Measurements from ENCODE around the gene LRCH1. TPM values are rescaled to one million over a fixed set of nuclear protein-coding genes. Genes with fewer than 3 reads are reported as not detected.

The LRCH1 gene
- total RNA-seq, 2 experiments from 2014 or later: 16.7 to 27.8 TPM

DNA sequence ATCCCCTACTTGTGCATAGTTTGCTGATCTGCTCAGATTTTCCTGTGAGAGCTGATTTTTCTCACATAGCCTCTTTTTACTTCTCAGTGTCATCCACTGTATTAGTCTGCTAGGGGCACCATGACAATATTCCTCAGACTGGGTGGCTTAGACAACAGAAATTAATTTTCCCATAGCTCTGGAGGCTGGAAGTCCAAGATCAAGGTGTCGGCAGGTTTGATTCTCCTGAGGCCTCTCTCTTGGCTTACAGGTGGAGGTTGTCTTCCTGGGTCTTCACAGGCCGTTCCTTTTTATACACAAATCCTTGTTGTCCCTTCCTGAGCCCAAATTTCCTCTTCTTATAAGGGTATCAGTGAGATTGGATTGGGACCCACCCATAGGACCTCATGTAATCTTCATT, 9.2 kb downstream of the LRCH1 start:
- DNase-seq (ENCODE audit: low spot score): no peak
- Histone ChIP-seq H3K9me3 (ENCODE audit: low read length) (no peaks in the 10 kb centered on the region), H2AFZ (ENCODE audit: low read length) (no peak overlapping the region), H3K9me2 (ENCODE audit: insufficient read depth, low read length) (no peaks in the 10 kb centered on the region), H3K4me1 (ENCODE audit: insufficient read depth, low read length, poor library complexity, severe bottlenecking) (peaks cover 32% of the 10 kb centered on the region), H3K36me3 (ENCODE audit: insufficient read depth, low read length) (peaks cover 30% of the 10 kb centered on the region), H4K20me1 (ENCODE audit: insufficient read depth, low read length) (peaks cover 43% of the 10 kb centered on the region), H3K27ac (ENCODE audit: low read depth, low read length, poor library complexity, severe bottlenecking) (no peak overlapping the region), H3K4me3 (ENCODE audit: low read depth, low read length, poor library complexity, severe bottlenecking) (no peak overlapping the region), H3K79me2 (ENCODE audit: insufficient read depth, low read depth, low read length) (peaks cover 97% of the 10 kb centered on the region), H3K4me2 (ENCODE audit: low read length) (no peak overlapping the region)
- ChIA-PET CTCF (ENCODE audit: unreplicated experiment) (no interaction called here), POLR2A (interaction anchor here (0.6 to 1.2 kb wide), 3 partner anchors 13 to 170 kb away, joined by 3 to 8 read pairs (median 4); no protein-coding TSS in a partner anchor)
- BruUV-seq (replicated peaks): no TSS peak
- intact Hi-C loops (cut with micrococcal nuclease; ENCODE audit: unreplicated experiment): no loop called here
- TF ChIP-seq EZH2phosphoT487 (IDR thresholded peaks at IDR 0.05; ENCODE audit: borderline replicate concordance, low read depth, low read length): no peak
- TF ChIP-seq, protein P1, sequence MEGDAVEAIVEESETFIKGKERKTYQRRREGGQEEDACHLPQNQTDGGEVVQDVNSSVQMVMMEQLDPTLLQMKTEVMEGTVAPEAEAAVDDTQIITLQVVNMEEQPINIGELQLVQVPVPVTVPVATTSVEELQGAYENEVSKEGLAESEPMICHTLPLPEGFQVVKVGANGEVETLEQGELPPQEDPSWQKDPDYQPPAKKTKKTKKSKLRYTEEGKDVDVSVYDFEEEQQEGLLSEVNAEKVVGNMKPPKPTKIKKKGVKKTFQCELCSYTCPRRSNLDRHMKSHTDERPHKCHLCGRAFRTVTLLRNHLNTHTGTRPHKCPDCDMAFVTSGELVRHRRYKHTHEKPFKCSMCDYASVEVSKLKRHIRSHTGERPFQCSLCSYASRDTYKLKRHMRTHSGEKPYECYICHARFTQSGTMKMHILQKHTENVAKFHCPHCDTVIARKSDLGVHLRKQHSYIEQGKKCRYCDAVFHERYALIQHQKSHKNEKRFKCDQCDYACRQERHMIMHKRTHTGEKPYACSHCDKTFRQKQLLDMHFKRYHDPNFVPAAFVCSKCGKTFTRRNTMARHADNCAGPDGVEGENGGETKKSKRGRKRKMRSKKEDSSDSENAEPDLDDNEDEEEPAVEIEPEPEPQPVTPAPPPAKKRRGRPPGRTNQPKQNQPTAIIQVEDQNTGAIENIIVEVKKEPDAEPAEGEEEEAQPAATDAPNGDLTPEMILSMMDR (conservative IDR thresholded peaks at IDR 0.05; ENCODE audit: low read length): no peak

DNA sequence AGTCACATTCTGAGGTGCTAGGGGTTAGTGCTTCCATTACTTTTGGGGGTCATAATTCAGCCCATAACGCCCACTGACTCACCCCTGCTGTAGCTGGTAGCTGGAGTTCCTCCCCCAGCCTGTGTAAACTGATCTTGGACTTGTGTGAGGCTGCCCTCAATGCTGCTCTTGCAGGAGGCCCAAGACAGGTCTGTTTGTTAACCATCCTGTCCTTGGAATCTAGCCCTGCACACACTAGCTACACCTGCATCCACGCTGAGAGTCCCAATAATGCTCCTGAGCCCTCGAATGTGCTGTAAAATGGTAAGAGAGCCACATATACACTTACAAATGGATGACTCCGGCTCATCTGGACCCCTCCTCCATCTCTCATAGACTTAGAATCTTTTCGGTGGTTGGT, 9.6 kb downstream of the LRCH1 start:
- Histone ChIP-seq H4K20me1 (ENCODE audit: insufficient read depth, low read length) (peaks cover 46% of the 10 kb centered on the region), H2AFZ (ENCODE audit: low read length) (no peak overlapping the region), H3K4me1 (ENCODE audit: insufficient read depth, low read length, poor library complexity, severe bottlenecking) (peaks cover 31% of the 10 kb centered on the region), H3K4me2 (ENCODE audit: low read length) (no peak overlapping the region), H3K9me2 (ENCODE audit: insufficient read depth, low read length) (no peaks in the 10 kb centered on the region), H3K9me3 (ENCODE audit: low read length) (no peaks in the 10 kb centered on the region), H3K36me3 (ENCODE audit: insufficient read depth, low read length) (peaks cover 30% of the 10 kb centered on the region), H3K27ac (ENCODE audit: low read depth, low read length, poor library complexity, severe bottlenecking) (no peak overlapping the region), H3K4me3 (ENCODE audit: low read depth, low read length, poor library complexity, severe bottlenecking) (no peak overlapping the region), H3K79me2 (ENCODE audit: insufficient read depth, low read depth, low read length) (peaks cover 97% of the 10 kb centered on the region)
- intact Hi-C loops (cut with micrococcal nuclease; ENCODE audit: unreplicated experiment): no loop called here
- BruUV-seq (replicated peaks): no TSS peak
- TF ChIP-seq, protein P1 (conservative IDR thresholded peaks at IDR 0.05; ENCODE audit: low read length): no peak
- TF ChIP-seq EZH2phosphoT487 (IDR thresholded peaks at IDR 0.05; ENCODE audit: borderline replicate concordance, low read depth, low read length): no peak
- DNase-seq (ENCODE audit: low spot score): no peak
- ChIA-PET CTCF (ENCODE audit: unreplicated experiment) (interaction anchor here (0.8 kb wide), 1 partner anchor 29 kb away, joined by 3 read pairs; no protein-coding TSS in a partner anchor), POLR2A (interaction anchor here (0.6 to 1.2 kb wide), 5 partner anchors 7 to 170 kb away, joined by 3 to 8 read pairs (median 4); no protein-coding TSS in a partner anchor)
